A204.1 (cell line): Measurements from ENCODE around the gene DNAAF5.

Experiments used
- FAIRE-seq: peaks from 2 replicates; lab custom pipeline; 2012; peaks lifted over from hg19 to GRCh38; lab: Jason Lieb, UNC

The DNAAF5 gene

GRCh38 chr7:816751-817671, 90.5 kb downstream of the DNAAF5 start:
- no peak for FAIRE-seq

- no peak for FAIRE-seq
Measured at GRCh38 chr7:818031-818699, 91.7 kb downstream of the DNAAF5 start.

GRCh38 chr7:820341-820740, 93.8 kb downstream of the DNAAF5 start:
- FAIRE-seq: no peak

- no peak for FAIRE-seq
Measured at GRCh38 chr7:821688-822087, 95.2 kb downstream of the DNAAF5 start.

- FAIRE-seq: no peak
Measured at GRCh38 chr7:822692-823276, 96.3 kb downstream of the DNAAF5 start.

GRCh38 chr7:823649-824048, 97.2 kb downstream of the DNAAF5 start:
- FAIRE-seq: no peak

GRCh38 chr7:824081-824480, 97.6 kb downstream of the DNAAF5 start:
- FAIRE-seq: no peak

GRCh38 chr7:824664-825063, 98.2 kb downstream of the DNAAF5 start:
- FAIRE-seq: no peak

GRCh38 chr7:825386-825785, 98.9 kb downstream of the DNAAF5 start:
- FAIRE-seq: no peak

- FAIRE-seq: no peak
Measured at GRCh38 chr7:826230-826917, 99.9 kb downstream of the DNAAF5 start.

- FAIRE-seq: no peak
Measured at GRCh38 chr7:828793-829561, 102.5 kb downstream of the DNAAF5 start.

GRCh38 chr7:830069-830468, 103.6 kb downstream of the DNAAF5 start:
- FAIRE-seq: no peak

- FAIRE-seq: no peak
Measured at GRCh38 chr7:831596-832166, 105.2 kb downstream of the DNAAF5 start.

- no peak for FAIRE-seq
Measured at GRCh38 chr7:832167-832967, 105.9 kb downstream of the DNAAF5 start, which contains the start of gene SUN1. TSS of gene SUN1 (plus strand) at chr7:832476. CDS start at chr7:832525, 49 bp downstream.

GRCh38 chr7:832968-833424, 106.5 kb downstream of the DNAAF5 start:
- FAIRE-seq: no peak

- FAIRE-seq: no peak
Measured at GRCh38 chr7:833601-834258, 107.2 kb downstream of the DNAAF5 start.

GRCh38 chr7:834277-834676, 107.8 kb downstream of the DNAAF5 start:
- FAIRE-seq: no peak

GRCh38 chr7:835021-835420, 108.5 kb downstream of the DNAAF5 start:
- FAIRE-seq: no peak

- FAIRE-seq: no peak
Measured at GRCh38 chr7:835485-836401, 109.2 kb downstream of the DNAAF5 start.
